ENCODE data around the gene UBQLN1. TPM values are rescaled to one million over a fixed set of nuclear protein-coding genes. Genes with fewer than 3 reads are reported as not detected.

UBQLN1 gene
- polyA plus RNA-seq, 1 donor from 2014 or later: 133 TPM

DNA sequence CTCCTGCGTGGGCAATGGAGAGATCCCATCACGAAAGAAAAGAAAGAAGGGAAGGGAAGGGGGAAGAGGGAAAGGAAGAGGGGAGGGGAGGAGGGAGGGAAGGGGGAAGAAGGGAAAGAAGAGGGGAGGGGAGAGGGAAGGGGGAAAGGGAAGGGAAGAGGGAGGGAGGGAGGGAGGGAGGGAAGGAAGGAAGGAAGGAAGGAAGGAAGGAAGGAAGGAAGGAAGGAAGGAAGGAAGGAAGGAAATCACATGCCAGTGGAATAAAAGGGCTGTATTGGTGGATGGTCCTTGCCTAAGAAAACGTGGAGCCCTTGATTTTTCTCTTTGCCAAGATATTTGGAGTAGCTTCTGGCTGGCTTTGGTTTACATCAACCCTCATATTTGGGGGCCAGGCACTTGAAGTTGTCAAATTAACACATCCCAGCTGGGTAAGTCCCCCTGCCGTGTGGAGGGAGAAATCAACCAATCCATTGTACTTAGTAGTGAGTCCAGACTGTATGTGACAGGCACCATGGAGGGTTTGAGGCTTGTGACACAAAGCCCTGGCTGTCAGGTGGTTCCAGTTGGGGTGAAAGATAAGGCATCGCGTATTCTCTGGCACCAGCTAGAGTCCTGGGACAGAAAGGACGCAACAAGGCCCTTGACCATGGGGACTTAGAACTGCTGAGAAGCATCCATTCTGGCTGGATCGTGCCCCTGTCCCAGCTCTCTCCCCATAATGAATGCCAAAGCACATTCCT is 61.1 kb downstream of the UBQLN1 start:
- H3K4me3 ChIP-seq (ENCODE audit: low read length): no peak overlapping the region
- H3K27me3 ChIP-seq (ENCODE audit: insufficient read depth, low read depth, low read length): no peaks in the 10 kb centered on the region
- H3K36me3 ChIP-seq (ENCODE audit: insufficient read depth, low read length): peaks cover 11% of the 10 kb centered on the region
- no peak for TF ChIP-seq TAF1 (IDR thresholded peaks at IDR 0.05; ENCODE audit: low read depth)
- TF ChIP-seq, protein P1, sequence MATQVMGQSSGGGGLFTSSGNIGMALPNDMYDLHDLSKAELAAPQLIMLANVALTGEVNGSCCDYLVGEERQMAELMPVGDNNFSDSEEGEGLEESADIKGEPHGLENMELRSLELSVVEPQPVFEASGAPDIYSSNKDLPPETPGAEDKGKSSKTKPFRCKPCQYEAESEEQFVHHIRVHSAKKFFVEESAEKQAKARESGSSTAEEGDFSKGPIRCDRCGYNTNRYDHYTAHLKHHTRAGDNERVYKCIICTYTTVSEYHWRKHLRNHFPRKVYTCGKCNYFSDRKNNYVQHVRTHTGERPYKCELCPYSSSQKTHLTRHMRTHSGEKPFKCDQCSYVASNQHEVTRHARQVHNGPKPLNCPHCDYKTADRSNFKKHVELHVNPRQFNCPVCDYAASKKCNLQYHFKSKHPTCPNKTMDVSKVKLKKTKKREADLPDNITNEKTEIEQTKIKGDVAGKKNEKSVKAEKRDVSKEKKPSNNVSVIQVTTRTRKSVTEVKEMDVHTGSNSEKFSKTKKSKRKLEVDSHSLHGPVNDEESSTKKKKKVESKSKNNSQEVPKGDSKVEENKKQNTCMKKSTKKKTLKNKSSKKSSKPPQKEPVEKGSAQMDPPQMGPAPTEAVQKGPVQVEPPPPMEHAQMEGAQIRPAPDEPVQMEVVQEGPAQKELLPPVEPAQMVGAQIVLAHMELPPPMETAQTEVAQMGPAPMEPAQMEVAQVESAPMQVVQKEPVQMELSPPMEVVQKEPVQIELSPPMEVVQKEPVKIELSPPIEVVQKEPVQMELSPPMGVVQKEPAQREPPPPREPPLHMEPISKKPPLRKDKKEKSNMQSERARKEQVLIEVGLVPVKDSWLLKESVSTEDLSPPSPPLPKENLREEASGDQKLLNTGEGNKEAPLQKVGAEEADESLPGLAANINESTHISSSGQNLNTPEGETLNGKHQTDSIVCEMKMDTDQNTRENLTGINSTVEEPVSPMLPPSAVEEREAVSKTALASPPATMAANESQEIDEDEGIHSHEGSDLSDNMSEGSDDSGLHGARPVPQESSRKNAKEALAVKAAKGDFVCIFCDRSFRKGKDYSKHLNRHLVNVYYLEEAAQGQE (IDR thresholded peaks at IDR 0.05; ENCODE audit: borderline replicate concordance): no peak
- TF ChIP-seq EZH2 (IDR thresholded peaks at IDR 0.05; ENCODE audit: borderline replicate concordance, insufficient read depth, low read length, poor library complexity, severe bottlenecking): no peak
- TF ChIP-seq EP300 (conservative IDR thresholded peaks at IDR 0.05; ENCODE audit: poor library complexity, severe bottlenecking): no peak
- TF ChIP-seq, protein P2, sequence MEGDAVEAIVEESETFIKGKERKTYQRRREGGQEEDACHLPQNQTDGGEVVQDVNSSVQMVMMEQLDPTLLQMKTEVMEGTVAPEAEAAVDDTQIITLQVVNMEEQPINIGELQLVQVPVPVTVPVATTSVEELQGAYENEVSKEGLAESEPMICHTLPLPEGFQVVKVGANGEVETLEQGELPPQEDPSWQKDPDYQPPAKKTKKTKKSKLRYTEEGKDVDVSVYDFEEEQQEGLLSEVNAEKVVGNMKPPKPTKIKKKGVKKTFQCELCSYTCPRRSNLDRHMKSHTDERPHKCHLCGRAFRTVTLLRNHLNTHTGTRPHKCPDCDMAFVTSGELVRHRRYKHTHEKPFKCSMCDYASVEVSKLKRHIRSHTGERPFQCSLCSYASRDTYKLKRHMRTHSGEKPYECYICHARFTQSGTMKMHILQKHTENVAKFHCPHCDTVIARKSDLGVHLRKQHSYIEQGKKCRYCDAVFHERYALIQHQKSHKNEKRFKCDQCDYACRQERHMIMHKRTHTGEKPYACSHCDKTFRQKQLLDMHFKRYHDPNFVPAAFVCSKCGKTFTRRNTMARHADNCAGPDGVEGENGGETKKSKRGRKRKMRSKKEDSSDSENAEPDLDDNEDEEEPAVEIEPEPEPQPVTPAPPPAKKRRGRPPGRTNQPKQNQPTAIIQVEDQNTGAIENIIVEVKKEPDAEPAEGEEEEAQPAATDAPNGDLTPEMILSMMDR (IDR thresholded peaks at IDR 0.05; ENCODE audit: poor library complexity, severe bottlenecking): no peak
- TF ChIP-seq SMC3 (conservative IDR thresholded peaks at IDR 0.05; ENCODE audit: poor library complexity): no peak
- no peak for TF ChIP-seq MXI1 (conservative IDR thresholded peaks at IDR 0.05; ENCODE audit: poor library complexity, severe bottlenecking)
- TF ChIP-seq POLR2AphosphoS5 (IDR thresholded peaks at IDR 0.05): no peak
- TF ChIP-seq RAD21 (conservative IDR thresholded peaks at IDR 0.05): no peak
- no peaks in the 10 kb centered on the region for H3F3A ChIP-seq (ENCODE audit: insufficient read depth, low read length, poor library complexity, severe bottlenecking)
- H3K4me2 ChIP-seq (ENCODE audit: low read length): no peak overlapping the region
- H3K9me3 ChIP-seq (ENCODE audit: low read length): no peaks in the 10 kb centered on the region
- no peak overlapping the region for H3K27ac ChIP-seq (ENCODE audit: low read length)
- H3K9me2 ChIP-seq (ENCODE audit: insufficient read depth, low read length): no peaks in the 10 kb centered on the region
- no peaks in the 10 kb centered on the region for H4K20me1 ChIP-seq (ENCODE audit: insufficient read depth)
- H3K79me2 ChIP-seq (replicated peaks; ENCODE audit: insufficient read depth, low read length): no peaks in the 10 kb centered on the region
- H3K9ac ChIP-seq (ENCODE audit: low read length): no peak overlapping the region
- no peak overlapping the region for H2AFZ ChIP-seq (ENCODE audit: low read depth, low read length)

DNA sequence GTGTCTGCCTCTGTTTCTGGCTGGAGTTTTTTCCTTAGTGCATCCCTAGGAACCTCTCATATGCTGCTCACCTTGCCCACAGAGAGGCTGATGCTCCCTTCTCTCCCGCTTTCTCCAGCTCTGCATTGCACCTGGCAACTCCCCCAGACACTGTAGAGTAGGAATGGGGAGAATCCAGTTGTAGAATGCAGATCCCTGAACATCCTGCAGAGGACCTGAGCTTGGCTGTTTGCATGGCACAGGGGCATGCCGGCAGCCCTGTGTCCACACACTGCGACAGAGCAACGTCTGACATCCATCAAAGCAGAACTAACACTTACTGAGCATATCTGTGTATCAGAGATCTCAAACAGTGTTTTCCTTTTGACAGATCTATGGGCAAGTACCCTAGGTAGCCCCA is 65.0 kb downstream of the UBQLN1 start:
- Histone ChIP-seq H3K27me3 (ENCODE audit: insufficient read depth, low read depth, low read length) (no peaks in the 10 kb centered on the region), H3K9me3 (ENCODE audit: low read length) (no peaks in the 10 kb centered on the region), H4K20me1 (ENCODE audit: insufficient read depth) (no peaks in the 10 kb centered on the region), H3K4me2 (ENCODE audit: low read length) (no peak overlapping the region), H3K27ac (ENCODE audit: low read length) (no peak overlapping the region), H3K9me2 (ENCODE audit: insufficient read depth, low read length) (no peaks in the 10 kb centered on the region), H3K9ac (ENCODE audit: low read length) (no peak overlapping the region), H3K36me3 (ENCODE audit: insufficient read depth, low read length) (no peaks in the 10 kb centered on the region), H2AFZ (ENCODE audit: low read depth, low read length) (no peak overlapping the region), H3K79me2 (replicated peaks; ENCODE audit: insufficient read depth, low read length) (no peaks in the 10 kb centered on the region), H3K4me3 (ENCODE audit: low read length) (no peak overlapping the region), H3F3A (ENCODE audit: insufficient read depth, low read length, poor library complexity, severe bottlenecking) (no peaks in the 10 kb centered on the region)
- TF ChIP-seq POLR2AphosphoS5 (IDR thresholded peaks at IDR 0.05): no peak
- TF ChIP-seq SMC3 (conservative IDR thresholded peaks at IDR 0.05; ENCODE audit: poor library complexity): no peak
